GM12878 (cell line): ENCODE data around the gene TBC1D2B.

Experiments
- CTCF ChIP-seq, 3 experiments: IDR thresholded peaks in 2 of 3; conservative IDR thresholded peaks in 1 of 3; 2 replicates each; pipeline ENCODE4 v1.5.1; 2011; ENCODE audit warnings: low read depth in 3 of 3, low read length in 3 of 3, mild to moderate bottlenecking in 3 of 3, control low read depth in 2 of 3, moderate library complexity in 2 of 3, inconsistent platforms in 1 of 3, mixed read lengths in 1 of 3; ENCODE audit not compliant: control insufficient read depth in 2 of 3, insufficient read depth in 1 of 3; ENCODE audit errors: extremely low read depth in 1 of 3
- ELK1 ChIP-seq: IDR thresholded peaks from 2 replicates; pipeline ENCODE4 v1.6.1; 2012; ENCODE audit warnings: low read depth, low read length, improper control_type of control experiment
- EP300 ChIP-seq, 2 experiments: fragments of 150-350 bp in 1 of 2; IDR thresholded peaks; 2 replicates each; pipeline ENCODE4 v1.6.1; 2011 to 2012; ENCODE audit warnings: low read depth in 2 of 2, low read length in 2 of 2, borderline replicate concordance in 1 of 2, improper control_type of control experiment in 1 of 2, inconsistent platforms in 1 of 2; ENCODE audit not compliant: control insufficient read depth in 1 of 2
- EZH2 ChIP-seq: IDR thresholded peaks from 2 replicates; pipeline ENCODE4 v1.6.1; 2012; ENCODE audit warnings: low read depth, mild to moderate bottlenecking, control low read depth, inconsistent platforms, low read length, borderline replicate concordance; ENCODE audit not compliant: control insufficient read depth
- FOS ChIP-seq: IDR thresholded peaks from 3 replicates; pipeline ENCODE4 v1.6.1; 2011; ENCODE audit warnings: borderline replicate concordance; ENCODE audit not compliant: insufficient read length; ENCODE audit errors: extremely low read depth
- MEF2B ChIP-seq: fragments of 450-650 bp; IDR thresholded peaks from 2 replicates; pipeline ENCODE4 v1.6.1; 2018; ENCODE audit warnings: mild to moderate bottlenecking, moderate library complexity; ENCODE audit not compliant: partially characterized antibody, poor library complexity, severe bottlenecking
- POLR2A ChIP-seq: IDR thresholded peaks from 2 replicates; pipeline ENCODE4 v1.6.1; 2011; ENCODE audit warnings: low read depth, mild to moderate bottlenecking, low read length
- REST ChIP-seq: IDR thresholded peaks from 2 replicates; pipeline ENCODE4 v1.6.1; 2012; ENCODE audit warnings: mild to moderate bottlenecking, low read depth, low read length
- USF2 ChIP-seq: IDR thresholded peaks from 2 replicates; pipeline ENCODE4 v1.6.1; 2011; ENCODE audit warnings: low read depth, low read length, improper control_type of control experiment, borderline replicate concordance
- ZZZ3 ChIP-seq: IDR thresholded peaks from 2 replicates; pipeline ENCODE4 v1.6.1; 2011; ENCODE audit warnings: low read depth; ENCODE audit not compliant: control insufficient read depth, insufficient read length

- TF ChIP-seq POLR2A: no peak
- TF ChIP-seq FOS: no peak
- no peak for TF ChIP-seq USF2
- no peak for TF ChIP-seq REST
- TF ChIP-seq MEF2B: no peak
- no peak for TF ChIP-seq ELK1
- TF ChIP-seq EP300 (IDR thresholded peaks at IDR 0.05; ENCODE audit: borderline replicate concordance in 1 of 2, control insufficient read depth in 1 of 2, low read depth in 2 of 2, low read length in 2 of 2): no peak
- no peak for TF ChIP-seq CTCF (IDR thresholded peaks at IDR 0.05 in 2 of 3, conservative IDR thresholded peaks at IDR 0.05 in 1 of 3; ENCODE audit: control insufficient read depth in 2 of 3, extremely low read depth in 1 of 3, insufficient read depth in 1 of 3, low read depth in 3 of 3, low read length in 3 of 3)
- TF ChIP-seq EZH2: no peak
- no peak for TF ChIP-seq ZZZ3
Observed at GRCh38 chr15:78084449-78084750, 6.9 kb upstream of the TBC1D2B start.
